ENCODE results near the gene SIRT2. TPM values are rescaled to one million over a fixed set of nuclear protein-coding genes. Genes with fewer than 3 reads are reported as not detected.

Gene SIRT2
- total and polyA plus RNA-seq, 2 of the 13 experiments (the other 11 are each of a cell fraction or from before 2014, with no cell fraction given), result 22.3 to 26.1 TPM

GRCh38 chr19:38891771-38892170 is 7.6 kb downstream of the SIRT2 start:
- 84% methylated on average over 6 of the region's 6 CpGs for WGBS (ENCODE audit: low lambda C conversion rate)
- TF ChIP-seq KAT7 (CRISPR knock-in tag; IDR thresholded peaks at IDR 0.05; ENCODE audit: borderline replicate concordance), result no peak
- no peak overlapping the region for H3K9ac ChIP-seq (ENCODE audit: insufficient read depth, low read depth, low read length)
- POLR2A ChIA-PET, result interaction anchor here (0.5 kb wide), 1 partner anchor 14 kb away, joined by 3 read pairs; no protein-coding TSS in a partner anchor
- CTCF ChIA-PET (ENCODE audit: low intra/inter-chr PET ratio, low total read pairs), result no interaction called here
- H3K4me2 ChIP-seq (ENCODE audit: low read depth, low read length), result no peak overlapping the region
- no peak overlapping the region for H2AFZ ChIP-seq (ENCODE audit: low read length)
- no peak overlapping the region for H3K4me3 ChIP-seq (replicated peaks in 1 of 3; ENCODE audit: insufficient read depth in 1 of 3, low read depth in 2 of 3, low read length in 3 of 3)
- H3K9me3 ChIP-seq (ENCODE audit: low read length), result no peaks in the 10 kb centered on the region
- H3K27me3 ChIP-seq (ENCODE audit: control insufficient read depth in 1 of 2, insufficient read depth in 2 of 2, low read length in 2 of 2), result no peaks in the 10 kb centered on the region
- H3K79me2 ChIP-seq (ENCODE audit: insufficient read depth, low read length), result no peaks in the 10 kb centered on the region
- no peaks in the 10 kb centered on the region for H3K4me1 ChIP-seq (ENCODE audit: insufficient read depth, low read length)
- no peak for FAIRE-seq
- no TSS peak for BruUV-seq (replicated peaks)
- no peak for ATAC-seq
- DNase-seq (ENCODE audit: low spot score), result no peak
- in situ Hi-C loops (cut with HindIII; ENCODE audit: extremely low pct_ligation_motif_present, low pct_unique_long_range_greater_than_20kb), result no loop called here
- no peaks in the 10 kb centered on the region for H4K20me1 ChIP-seq (ENCODE audit: insufficient read depth, low read length)
- H3K36me3 ChIP-seq (replicated peaks in 1 of 2; ENCODE audit: control insufficient read depth in 1 of 2, insufficient read depth in 2 of 2, low read length in 2 of 2), result peaks cover 0 to 2% of the 10 kb centered on the region in 2 experiments; a peak in 3 of 5 replicates
- intact Hi-C loops (cut with micrococcal nuclease; ENCODE audit: unreplicated experiment), result no loop called here
- H3K27ac ChIP-seq (ENCODE audit: extremely low read length, insufficient read depth, low read length), result no peak overlapping the region

- Histone ChIP-seq H2AFZ (ENCODE audit: low read length) (no peak overlapping the region), H4K20me1 (ENCODE audit: insufficient read depth, low read length) (no peaks in the 10 kb centered on the region), H3K36me3 (replicated peaks in 1 of 2; ENCODE audit: control insufficient read depth in 1 of 2, insufficient read depth in 2 of 2, low read length in 2 of 2) (peaks cover 0 to 2% of the 10 kb centered on the region in 2 experiments; a peak in 3 of 5 replicates), H3K4me3 (replicated peaks in 1 of 3; ENCODE audit: insufficient read depth in 1 of 3, low read depth in 2 of 3, low read length in 3 of 3) (no peak overlapping the region), H3K4me2 (ENCODE audit: low read depth, low read length) (no peak overlapping the region), H3K27me3 (ENCODE audit: control insufficient read depth in 1 of 2, insufficient read depth in 2 of 2, low read length in 2 of 2) (no peaks in the 10 kb centered on the region), H3K4me1 (ENCODE audit: insufficient read depth, low read length) (no peaks in the 10 kb centered on the region), H3K9ac (ENCODE audit: insufficient read depth, low read depth, low read length) (no peak overlapping the region), H3K79me2 (ENCODE audit: insufficient read depth, low read length) (no peaks in the 10 kb centered on the region), H3K9me3 (ENCODE audit: low read length) (no peaks in the 10 kb centered on the region), H3K27ac (ENCODE audit: extremely low read length, insufficient read depth, low read length) (no peak overlapping the region)
- ChIA-PET POLR2A (no interaction called here), CTCF (ENCODE audit: low intra/inter-chr PET ratio, low total read pairs) (no interaction called here)
- in situ Hi-C loops (cut with HindIII; ENCODE audit: extremely low pct_ligation_motif_present, low pct_unique_long_range_greater_than_20kb), result no loop called here
- no peak for FAIRE-seq
- no peak for DNase-seq (ENCODE audit: low spot score)
- intact Hi-C loops (cut with micrococcal nuclease; ENCODE audit: unreplicated experiment), result no loop called here
- ATAC-seq, result no peak
- TF ChIP-seq GABPB1 (CRISPR knock-in tag; IDR thresholded peaks at IDR 0.05) (no peak), SPEN (CRISPR knock-in tag; IDR thresholded peaks at IDR 0.05; ENCODE audit: low read depth) (no peak), ZSCAN29 (CRISPR knock-in tag; conservative IDR thresholded peaks at IDR 0.05) (no peak), ZBTB7B (CRISPR knock-in tag; IDR thresholded peaks at IDR 0.05) (no peak), AHR (CRISPR knock-in tag; IDR thresholded peaks at IDR 0.05) (no peak), ZFP37 (CRISPR knock-in tag; IDR thresholded peaks at IDR 0.05; ENCODE audit: borderline replicate concordance) (no peak), ZSCAN12 (CRISPR knock-in tag; IDR thresholded peaks at IDR 0.05) (no peak), GLMP (CRISPR knock-in tag; IDR thresholded peaks at IDR 0.05; ENCODE audit: borderline replicate concordance) (no peak)
- BruUV-seq (replicated peaks), result no TSS peak
These were observed 8.7 kb downstream of the SIRT2 start for GRCh38 chr19:38890686-38891085.

Measured in HepG2 (cell line).